Esophagus squamous epithelium (tissue), 4 donors: Measurements from ENCODE around the gene CLCNKB.

Experiments
- POLR2A ChIP-seq, 4 donors: fragments of 450-650 bp; IDR thresholded peaks; one replicate each; pipeline ENCODE4 v1.6.1; 2017; ENCODE audit warnings: antibody characterized with exemption in 4 of 4, mild to moderate bottlenecking in 4 of 4, moderate library complexity in 3 of 4
- TF ChIP-seq, protein P1 (sequence below), 6 experiments: fragments of 450-650 bp in 4 of 6; fragments of 200-600 bp in 2 of 6; sonication (generic) in 2 of 6; IDR thresholded peaks; one replicate each; pipeline ENCODE4 v1.5.1; 2016 to 2019; ENCODE audit warnings: antibody characterized with exemption in 6 of 6, mild to moderate bottlenecking in 4 of 6, moderate library complexity in 4 of 6

DNA sequence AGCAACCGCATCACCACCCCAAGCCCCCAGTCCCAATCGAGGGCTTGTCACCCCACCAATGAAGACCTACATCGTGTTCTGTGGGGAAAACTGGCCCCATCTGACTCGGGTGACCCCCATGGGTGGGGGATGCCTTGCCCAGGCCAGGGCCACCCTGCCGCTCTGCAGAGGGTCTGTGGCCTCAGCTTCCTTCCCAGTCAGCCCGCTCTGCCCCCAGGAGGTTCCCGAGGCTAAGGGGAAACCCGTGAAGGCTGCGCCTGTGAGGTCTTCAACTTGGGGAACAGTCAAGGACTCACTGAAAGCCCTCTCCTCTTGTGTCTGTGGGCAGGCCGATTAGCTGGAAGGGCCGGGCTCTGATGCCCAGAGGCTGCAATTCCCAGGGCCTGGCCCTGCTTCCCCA lies 37.6 kb upstream of the CLCNKB start:
- TF ChIP-seq, protein P1, sequence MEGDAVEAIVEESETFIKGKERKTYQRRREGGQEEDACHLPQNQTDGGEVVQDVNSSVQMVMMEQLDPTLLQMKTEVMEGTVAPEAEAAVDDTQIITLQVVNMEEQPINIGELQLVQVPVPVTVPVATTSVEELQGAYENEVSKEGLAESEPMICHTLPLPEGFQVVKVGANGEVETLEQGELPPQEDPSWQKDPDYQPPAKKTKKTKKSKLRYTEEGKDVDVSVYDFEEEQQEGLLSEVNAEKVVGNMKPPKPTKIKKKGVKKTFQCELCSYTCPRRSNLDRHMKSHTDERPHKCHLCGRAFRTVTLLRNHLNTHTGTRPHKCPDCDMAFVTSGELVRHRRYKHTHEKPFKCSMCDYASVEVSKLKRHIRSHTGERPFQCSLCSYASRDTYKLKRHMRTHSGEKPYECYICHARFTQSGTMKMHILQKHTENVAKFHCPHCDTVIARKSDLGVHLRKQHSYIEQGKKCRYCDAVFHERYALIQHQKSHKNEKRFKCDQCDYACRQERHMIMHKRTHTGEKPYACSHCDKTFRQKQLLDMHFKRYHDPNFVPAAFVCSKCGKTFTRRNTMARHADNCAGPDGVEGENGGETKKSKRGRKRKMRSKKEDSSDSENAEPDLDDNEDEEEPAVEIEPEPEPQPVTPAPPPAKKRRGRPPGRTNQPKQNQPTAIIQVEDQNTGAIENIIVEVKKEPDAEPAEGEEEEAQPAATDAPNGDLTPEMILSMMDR (IDR thresholded peaks at IDR 0.05): no peak
- TF ChIP-seq POLR2A (IDR thresholded peaks at IDR 0.05): no peak
